ENCODE measurements around the gene IQSEC3.
"Not testable (repeated sequence)": the region's sequence is repeated elsewhere in the genome, so short reads cannot be mapped to it uniquely, and the experiment has no call there.

DNA sequence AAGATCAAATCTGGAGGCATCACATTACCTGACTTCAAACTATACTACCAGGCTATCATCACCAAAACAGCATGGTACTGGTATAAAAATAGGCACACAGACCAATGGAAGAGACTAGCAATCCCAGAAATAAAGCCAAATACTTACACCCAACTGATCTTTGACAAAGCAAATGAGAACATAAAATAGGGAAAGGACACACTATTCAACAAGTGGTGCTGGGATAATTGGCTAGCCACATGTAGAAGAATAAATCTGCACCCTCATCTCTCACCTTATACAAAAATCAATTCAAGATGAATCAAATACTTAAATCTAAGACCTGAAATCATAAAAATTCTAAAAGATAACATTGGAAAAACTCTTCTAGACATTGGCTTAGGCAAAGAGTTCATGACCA lies 4.7 kb upstream of the IQSEC3 start:
- TF ChIP-seq TAF1 (IDR thresholded peaks at IDR 0.05; ENCODE audit: borderline replicate concordance, low read depth, low read length); POLR2A (IDR thresholded peaks at IDR 0.05; ENCODE audit: low read depth, low read length); POLR2AphosphoS5 (IDR thresholded peaks at IDR 0.05; ENCODE audit: low read depth, low read length): not testable (repeated sequence)
